Thyroid gland (tissue), 4 donors: ENCODE results near the gene SMAD3.

ENCODE experiments used
- POLR2A ChIP-seq, 2 donors: fragments of 450-650 bp; IDR thresholded peaks; one replicate each; pipeline ENCODE4 v1.6.1; 2017; ENCODE audit warnings: antibody characterized with exemption in 2 of 2, mild to moderate bottlenecking in 2 of 2, moderate library complexity in 1 of 2
- TF ChIP-seq, protein P1 (sequence below), 6 experiments: fragments of 200-600 bp in 3 of 6; fragments of 450-650 bp in 3 of 6; sonication (generic) in 3 of 6; IDR thresholded peaks; one replicate each; pipeline ENCODE4 v1.5.1; 2016 to 2019; ENCODE audit warnings: antibody characterized with exemption in 6 of 6, mild to moderate bottlenecking in 2 of 6, inconsistent platforms in 1 of 6, moderate library complexity in 1 of 6

DNA sequence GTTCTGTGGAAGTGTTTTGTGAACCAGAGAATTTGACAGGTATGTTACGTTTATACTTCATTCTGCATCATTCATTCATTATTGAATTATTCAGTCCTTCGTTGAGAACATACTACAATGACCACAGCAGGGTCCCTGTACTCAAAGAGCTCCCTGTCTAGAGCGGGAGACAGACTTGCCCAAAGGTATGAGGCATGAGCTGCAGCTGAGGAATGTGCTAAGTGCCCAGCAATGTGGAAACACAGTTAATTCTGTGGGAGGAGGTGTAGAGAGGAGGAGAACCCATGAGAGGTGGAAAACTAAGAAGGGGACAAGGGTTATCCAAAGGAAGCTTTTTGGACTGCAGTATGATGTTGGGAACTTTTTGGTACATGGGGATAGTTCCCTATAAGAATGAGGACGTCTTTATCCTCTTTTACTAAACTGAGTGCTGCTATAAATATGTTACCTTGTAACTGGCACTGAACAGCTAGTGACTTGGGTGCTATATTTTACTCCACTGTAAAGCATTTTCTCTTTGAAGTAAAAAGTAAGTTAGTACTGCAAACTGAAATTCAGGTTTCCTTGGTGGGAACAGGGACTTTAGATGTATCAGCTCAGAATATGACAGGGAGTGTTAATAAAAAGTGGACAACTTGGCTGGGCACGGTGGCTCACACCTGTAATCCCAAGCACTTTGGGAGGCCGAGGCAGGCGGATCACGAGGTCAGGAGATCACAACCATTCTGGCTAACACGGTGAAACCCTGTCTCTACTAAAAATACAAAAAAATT is 5.7 kb downstream of the SMAD3 start:
- TF ChIP-seq, protein P1, sequence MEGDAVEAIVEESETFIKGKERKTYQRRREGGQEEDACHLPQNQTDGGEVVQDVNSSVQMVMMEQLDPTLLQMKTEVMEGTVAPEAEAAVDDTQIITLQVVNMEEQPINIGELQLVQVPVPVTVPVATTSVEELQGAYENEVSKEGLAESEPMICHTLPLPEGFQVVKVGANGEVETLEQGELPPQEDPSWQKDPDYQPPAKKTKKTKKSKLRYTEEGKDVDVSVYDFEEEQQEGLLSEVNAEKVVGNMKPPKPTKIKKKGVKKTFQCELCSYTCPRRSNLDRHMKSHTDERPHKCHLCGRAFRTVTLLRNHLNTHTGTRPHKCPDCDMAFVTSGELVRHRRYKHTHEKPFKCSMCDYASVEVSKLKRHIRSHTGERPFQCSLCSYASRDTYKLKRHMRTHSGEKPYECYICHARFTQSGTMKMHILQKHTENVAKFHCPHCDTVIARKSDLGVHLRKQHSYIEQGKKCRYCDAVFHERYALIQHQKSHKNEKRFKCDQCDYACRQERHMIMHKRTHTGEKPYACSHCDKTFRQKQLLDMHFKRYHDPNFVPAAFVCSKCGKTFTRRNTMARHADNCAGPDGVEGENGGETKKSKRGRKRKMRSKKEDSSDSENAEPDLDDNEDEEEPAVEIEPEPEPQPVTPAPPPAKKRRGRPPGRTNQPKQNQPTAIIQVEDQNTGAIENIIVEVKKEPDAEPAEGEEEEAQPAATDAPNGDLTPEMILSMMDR (IDR thresholded peaks at IDR 0.05): no peak
- no peak for TF ChIP-seq POLR2A (IDR thresholded peaks at IDR 0.05)
